Measurements from ENCODE around the gene NHLRC1.

NHLRC1 gene

GRCh38 chr6:18087396-18088165, 34.9 kb downstream of the NHLRC1 start:
- no peak for DNase-seq (ENCODE audit: low read depth in 1 of 2, low spot score in 1 of 2)

- no peak for DNase-seq (ENCODE audit: low read depth in 1 of 2, low spot score in 1 of 2)
These were observed 41.3 kb downstream of the NHLRC1 start for GRCh38 chr6:18081025-18081668.

GRCh38 chr6:18080544-18080943, 41.9 kb downstream of the NHLRC1 start:
- no peak for DNase-seq (ENCODE audit: low read depth in 1 of 2, low spot score in 1 of 2)

- DNase-seq (ENCODE audit: low read depth in 1 of 2, low spot score in 1 of 2), result no peak
These were observed 43.6 kb downstream of the NHLRC1 start for GRCh38 chr6:18078866-18079265.

- DNase-seq (ENCODE audit: low read depth in 1 of 2, low spot score in 1 of 2), result no peak
These were observed 46.2 kb downstream of the NHLRC1 start for GRCh38 chr6:18076231-18076630.

- no peak for DNase-seq (ENCODE audit: low read depth in 1 of 2, low spot score in 1 of 2)
These were observed 49.6 kb downstream of the NHLRC1 start for GRCh38 chr6:18072841-18073240.

GRCh38 chr6:18070486-18070885, 52.0 kb downstream of the NHLRC1 start:
- no peak for DNase-seq (ENCODE audit: low read depth in 1 of 2, low spot score in 1 of 2)
